ENCODE measurements around the gene OR10K2. TPM values are rescaled to one million over a fixed set of nuclear protein-coding genes. Genes with fewer than 3 reads are reported as not detected.

The OR10K2 gene
- total RNA-seq, 1 donor from 2014 or later, result not detected

DNA sequence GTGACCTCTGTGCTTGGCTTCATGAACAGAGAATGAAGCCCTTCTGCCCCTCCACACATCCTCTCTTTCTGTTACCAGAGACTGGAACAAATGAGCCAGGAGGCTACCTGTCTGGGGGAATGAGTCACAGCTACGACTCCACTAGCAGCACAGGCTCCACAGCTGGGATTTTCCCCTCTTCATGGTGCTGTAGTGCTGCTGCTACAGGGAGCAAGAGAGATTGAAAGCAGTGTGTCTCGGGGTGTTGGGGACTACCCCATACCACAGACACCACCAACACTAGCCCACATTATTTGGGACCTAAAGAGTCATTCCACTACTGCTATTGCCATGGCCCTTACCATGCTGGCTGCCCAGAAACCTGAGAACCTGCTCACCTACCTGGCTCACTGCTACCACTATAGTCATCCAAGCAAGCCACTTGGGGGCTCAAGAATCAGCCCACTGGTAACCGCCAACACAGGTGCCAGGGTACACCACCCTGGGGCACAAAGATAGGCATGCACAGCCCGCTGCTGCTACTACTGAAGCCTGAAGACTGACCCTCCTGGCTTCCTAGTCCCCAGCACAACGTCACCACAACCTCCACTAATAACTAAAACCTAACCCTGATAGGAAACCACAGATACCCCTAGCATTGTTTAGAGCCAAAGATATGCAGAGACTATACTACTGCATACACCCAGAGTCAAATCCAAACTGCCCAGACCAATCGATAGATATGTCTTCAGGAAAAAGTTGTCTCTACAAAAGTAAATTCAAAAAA, 54.7 kb downstream of the OR10K2 start:
- intact Hi-C loops (cut with micrococcal nuclease), result no loop called here

Other genes with a start within 250 kb of the OR10K2 start
- gene CD1D, start 245.3 kb downstream of the OR10K2 start, total RNA-seq, result not detected in 2 replicates
- gene CD1A, start 171.8 kb downstream of the OR10K2 start, total RNA-seq, result 0.12 TPM in 1 of 2 replicates, not detected in the other
- gene CD1C, start 136.3 kb downstream of the OR10K2 start, total RNA-seq, result 0.24 and 0.25 TPM in 2 replicates
- not detected in 2 replicates for gene CD1B, start 94.7 kb downstream of the OR10K2 start, total RNA-seq
- gene CD1E, start 72.3 kb downstream of the OR10K2 start, total RNA-seq, result not detected in 2 replicates
- gene OR10T2, start 26.8 kb downstream of the OR10K2 start, total RNA-seq, result not detected in 2 replicates
- gene OR10K1, start 35.6 kb upstream of the OR10K2 start, total RNA-seq, result not detected in 2 replicates
- not detected in 2 replicates for gene OR10R2, start 46.0 kb upstream of the OR10K2 start, total RNA-seq
- not detected in 2 replicates for gene OR6Y1, start 128.2 kb upstream of the OR10K2 start, total RNA-seq
- not detected in 2 replicates for gene OR6P1, start 144.3 kb upstream of the OR10K2 start, total RNA-seq
- not detected in 2 replicates for gene OR10X1, start 153.7 kb upstream of the OR10K2 start, total RNA-seq
- not detected in 2 replicates for gene OR10Z1, start 179.0 kb upstream of the OR10K2 start, total RNA-seq